Left ventricle myocardium inferior (tissue), 1 donor: ENCODE measurements around the gene RFK. TPM values are rescaled to one million over a fixed set of nuclear protein-coding genes. Genes with fewer than 3 reads are reported as not detected.

Experiments
- DNase-seq: peaks from one replicate; pipeline ENCODE4 v3.0.0-alpha.2; 2020
- H3K27ac ChIP-seq: fragments of 200-600 bp; replicated peaks from 2 replicates; pipeline ENCODE4 v1.8.0; 2021
- H3K27me3 ChIP-seq: fragments of 200-600 bp; 2 replicates; pipeline ENCODE4 v1.8.0; 2021; ENCODE audit warnings: low read depth
- H3K36me3 ChIP-seq: fragments of 200-600 bp; 2 replicates; pipeline ENCODE4 v1.8.0; 2021
- H3K4me1 ChIP-seq: fragments of 200-600 bp; 2 replicates; pipeline ENCODE4 v1.8.0; 2021
- H3K4me3 ChIP-seq: fragments of 200-600 bp; 2 replicates; pipeline ENCODE4 v1.8.0; 2021; ENCODE audit warnings: mild to moderate bottlenecking, moderate library complexity
- H3K9me3 ChIP-seq: fragments of 200-600 bp; replicated peaks from 2 replicates; pipeline ENCODE4 v1.8.0; 2021
- intact Hi-C: fragments of 100-400 bp; cut with micrococcal nuclease; formaldehyde crosslinking; loops from one replicate; pipeline ENCODE4 v1.11.0; 2022
- total RNA-seq: library from RNA; stranded (reverse); fragmentation: NEBNext Ultra II Directional; extraction: Animal tissue kit (Norgen Biotek cat#: 25700); gene quantifications from one replicate; pipeline ENCODE4 v1.2.1, GENCODE V29; 2021
- TF ChIP-seq, protein P1 (sequence below): fragments of 200-600 bp; IDR thresholded peaks from 2 replicates; pipeline ENCODE4 v1.8.0; 2021; ENCODE audit warnings: antibody characterized with exemption, mild to moderate bottlenecking, borderline replicate concordance
- donor health status: DM: no; HTN: yes; CAD: no; lungs with severe emphysema.

The RFK gene
- total RNA-seq, 1 donor from 2014 or later = 24.0 TPM

- Histone ChIP-seq H3K27ac (no peak overlapping the region), H3K4me1 (no peaks in the 10 kb centered on the region), H3K9me3 (no peaks in the 10 kb centered on the region), H3K36me3 (no peaks in the 10 kb centered on the region), H3K27me3 (no peaks in the 10 kb centered on the region), H3K4me3 (no peak overlapping the region)
- TF ChIP-seq, protein P1, sequence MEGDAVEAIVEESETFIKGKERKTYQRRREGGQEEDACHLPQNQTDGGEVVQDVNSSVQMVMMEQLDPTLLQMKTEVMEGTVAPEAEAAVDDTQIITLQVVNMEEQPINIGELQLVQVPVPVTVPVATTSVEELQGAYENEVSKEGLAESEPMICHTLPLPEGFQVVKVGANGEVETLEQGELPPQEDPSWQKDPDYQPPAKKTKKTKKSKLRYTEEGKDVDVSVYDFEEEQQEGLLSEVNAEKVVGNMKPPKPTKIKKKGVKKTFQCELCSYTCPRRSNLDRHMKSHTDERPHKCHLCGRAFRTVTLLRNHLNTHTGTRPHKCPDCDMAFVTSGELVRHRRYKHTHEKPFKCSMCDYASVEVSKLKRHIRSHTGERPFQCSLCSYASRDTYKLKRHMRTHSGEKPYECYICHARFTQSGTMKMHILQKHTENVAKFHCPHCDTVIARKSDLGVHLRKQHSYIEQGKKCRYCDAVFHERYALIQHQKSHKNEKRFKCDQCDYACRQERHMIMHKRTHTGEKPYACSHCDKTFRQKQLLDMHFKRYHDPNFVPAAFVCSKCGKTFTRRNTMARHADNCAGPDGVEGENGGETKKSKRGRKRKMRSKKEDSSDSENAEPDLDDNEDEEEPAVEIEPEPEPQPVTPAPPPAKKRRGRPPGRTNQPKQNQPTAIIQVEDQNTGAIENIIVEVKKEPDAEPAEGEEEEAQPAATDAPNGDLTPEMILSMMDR = no peak
- no peak for DNase-seq
- intact Hi-C loops = no loop called here
These were observed 42.1 kb downstream of the RFK start for GRCh38 chr9:76352026-76352620.

- no peak for DNase-seq
- TF ChIP-seq, protein P1 = no peak
- Histone ChIP-seq H3K9me3 (no peaks in the 10 kb centered on the region), H3K27me3 (no peaks in the 10 kb centered on the region), H3K27ac (no peak overlapping the region), H3K4me3 (no peak overlapping the region), H3K36me3 (no peaks in the 10 kb centered on the region), H3K4me1 (no peaks in the 10 kb centered on the region)
- intact Hi-C loops = no loop called here
These were observed 43.2 kb downstream of the RFK start for GRCh38 chr9:76351006-76351405.

- no peak overlapping the region for H3K27ac ChIP-seq
- H3K4me3 ChIP-seq = no peak overlapping the region
- TF ChIP-seq, protein P1 = no peak
- intact Hi-C loops = no loop called here
- H3K9me3 ChIP-seq = no peaks in the 10 kb centered on the region
- H3K36me3 ChIP-seq = no peaks in the 10 kb centered on the region
- DNase-seq = no peak
- H3K27me3 ChIP-seq = no peaks in the 10 kb centered on the region
- no peaks in the 10 kb centered on the region for H3K4me1 ChIP-seq
These were observed 44.4 kb downstream of the RFK start for GRCh38 chr9:76349865-76350264.

- no peaks in the 10 kb centered on the region for H3K4me1 ChIP-seq
- H3K27me3 ChIP-seq = no peaks in the 10 kb centered on the region
- no peak for DNase-seq
- intact Hi-C loops = no loop called here
- H3K4me3 ChIP-seq = no peak overlapping the region
- H3K27ac ChIP-seq = no peak overlapping the region
- TF ChIP-seq, protein P1 = no peak
- no peaks in the 10 kb centered on the region for H3K9me3 ChIP-seq
- H3K36me3 ChIP-seq = no peaks in the 10 kb centered on the region
These were observed 51.4 kb downstream of the RFK start for GRCh38 chr9:76342858-76343257.

GRCh38 chr9:76342201-76342600 lies 52.0 kb downstream of the RFK start:
- intact Hi-C loops = no loop called here

More at GRCh38 chr9:76342201-76342600, 52.0 kb downstream of the RFK start:
- no peak overlapping the region for H3K27ac ChIP-seq
- no peak overlapping the region for H3K4me3 ChIP-seq
- DNase-seq = no peak
- no peaks in the 10 kb centered on the region for H3K9me3 ChIP-seq
- H3K36me3 ChIP-seq = no peaks in the 10 kb centered on the region
- H3K27me3 ChIP-seq = no peaks in the 10 kb centered on the region
- H3K4me1 ChIP-seq = no peaks in the 10 kb centered on the region
- TF ChIP-seq, protein P1 = no peak
